ENCODE results near the gene AXIN2. TPM values are rescaled to one million over a fixed set of nuclear protein-coding genes. Genes with fewer than 3 reads are reported as not detected.

The AXIN2 gene
- total and polyA plus RNA-seq, 5 donors, result 8.9 to 31.1 (median 27.3) TPM

DNA sequence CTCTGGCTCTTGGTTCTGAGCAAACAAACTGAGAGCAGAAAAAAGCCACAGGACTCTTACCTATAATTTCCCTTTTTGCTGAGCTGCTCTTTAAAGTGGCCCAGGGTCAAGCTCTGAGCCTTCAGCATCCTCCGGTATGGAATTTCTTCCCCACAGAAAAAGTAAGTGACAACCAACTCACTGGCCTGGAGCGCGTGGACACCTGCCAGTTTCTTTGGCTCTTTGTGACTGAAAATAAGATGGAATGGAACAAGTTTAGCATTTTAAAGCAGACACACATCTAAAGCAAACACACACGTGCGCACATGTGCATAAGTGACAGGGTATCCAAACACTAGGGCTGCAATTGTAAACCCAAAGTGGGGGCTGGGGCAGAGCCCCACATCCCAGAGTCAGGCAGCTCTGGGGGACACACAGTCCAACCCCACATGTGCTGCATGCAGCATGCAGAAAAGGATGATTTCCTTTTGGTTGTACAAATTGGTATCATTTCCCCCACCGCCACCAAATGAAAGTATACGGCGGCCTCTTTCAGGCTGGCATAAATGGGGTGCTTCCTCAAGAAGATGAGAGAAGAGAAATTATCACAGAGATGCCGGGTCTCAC, 27.5 kb downstream of the AXIN2 start:
- intact Hi-C loops (cut with DNase I), result no loop called here

DNA sequence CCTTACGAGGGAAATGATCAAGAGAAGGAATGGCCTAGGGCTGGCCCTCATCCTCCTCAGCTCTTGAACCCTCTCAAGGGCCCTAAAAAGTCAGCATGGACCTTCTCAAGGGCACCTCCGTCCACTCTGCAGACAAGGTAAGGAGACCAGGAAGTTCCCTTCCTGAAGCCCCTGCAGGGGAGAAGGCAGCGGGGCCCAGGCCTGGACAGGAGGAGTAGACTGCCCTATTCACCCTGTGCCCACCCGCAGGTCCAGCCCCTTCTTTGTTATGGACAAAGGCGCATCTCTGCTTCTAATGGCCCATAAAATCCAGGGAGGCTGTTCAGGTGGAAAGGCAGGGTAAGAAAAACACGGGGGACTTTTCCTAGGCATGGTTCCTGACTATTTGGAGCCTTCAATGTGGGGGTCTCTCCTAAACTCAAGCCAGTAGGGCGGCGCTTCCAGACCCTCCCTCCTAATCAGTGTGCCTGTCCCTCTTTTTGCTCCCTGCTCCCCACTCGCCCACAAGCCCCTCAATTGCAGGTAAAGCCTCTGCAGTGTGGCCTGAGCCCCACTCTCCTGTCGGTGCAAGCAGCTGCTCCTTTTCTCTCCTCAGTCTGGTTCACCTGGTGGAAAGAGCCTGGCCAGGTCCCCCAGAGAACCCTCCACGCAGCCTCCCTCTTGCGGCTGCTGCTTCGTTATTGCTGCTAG, 28.2 kb downstream of the AXIN2 start:
- DNase-seq (no peak), ATAC-seq (no peak)
- Histone ChIP-seq H3K9me3 (ENCODE audit: control insufficient read depth, low read length) (no peaks in the 10 kb centered on the region), H3K4me3 (ENCODE audit: low read length) (no peak overlapping the region), H3K4me1 (ENCODE audit: control insufficient read depth, insufficient read depth, low read length) (peaks cover 22% of the 10 kb centered on the region), H3K27ac (ENCODE audit: low read length) (peak overlapping the region; percentile 55), H3K27me3 (ENCODE audit: control insufficient read depth, insufficient read depth) (no peaks in the 10 kb centered on the region)
- WGBS, result 89% methylated on average over 13 of the region's 13 CpGs
- intact Hi-C loops (cut with DNase I), result no loop called here

More for the DNA sequence above, 27.5 kb downstream of the AXIN2 start:
- Histone ChIP-seq H3K27me3 (ENCODE audit: control insufficient read depth, insufficient read depth) (no peaks in the 10 kb centered on the region), H3K27ac (ENCODE audit: low read length) (no peak overlapping the region), H3K9me3 (ENCODE audit: control insufficient read depth, low read length) (no peaks in the 10 kb centered on the region), H3K4me1 (ENCODE audit: control insufficient read depth, insufficient read depth, low read length) (peaks cover 22% of the 10 kb centered on the region), H3K4me3 (ENCODE audit: low read length) (no peak overlapping the region)
- no peak for ATAC-seq
- peak in 1 of 3 donors; percentile 62 for DNase-seq
- 86% methylated on average over 9 of the region's 9 CpGs for WGBS

DNA sequence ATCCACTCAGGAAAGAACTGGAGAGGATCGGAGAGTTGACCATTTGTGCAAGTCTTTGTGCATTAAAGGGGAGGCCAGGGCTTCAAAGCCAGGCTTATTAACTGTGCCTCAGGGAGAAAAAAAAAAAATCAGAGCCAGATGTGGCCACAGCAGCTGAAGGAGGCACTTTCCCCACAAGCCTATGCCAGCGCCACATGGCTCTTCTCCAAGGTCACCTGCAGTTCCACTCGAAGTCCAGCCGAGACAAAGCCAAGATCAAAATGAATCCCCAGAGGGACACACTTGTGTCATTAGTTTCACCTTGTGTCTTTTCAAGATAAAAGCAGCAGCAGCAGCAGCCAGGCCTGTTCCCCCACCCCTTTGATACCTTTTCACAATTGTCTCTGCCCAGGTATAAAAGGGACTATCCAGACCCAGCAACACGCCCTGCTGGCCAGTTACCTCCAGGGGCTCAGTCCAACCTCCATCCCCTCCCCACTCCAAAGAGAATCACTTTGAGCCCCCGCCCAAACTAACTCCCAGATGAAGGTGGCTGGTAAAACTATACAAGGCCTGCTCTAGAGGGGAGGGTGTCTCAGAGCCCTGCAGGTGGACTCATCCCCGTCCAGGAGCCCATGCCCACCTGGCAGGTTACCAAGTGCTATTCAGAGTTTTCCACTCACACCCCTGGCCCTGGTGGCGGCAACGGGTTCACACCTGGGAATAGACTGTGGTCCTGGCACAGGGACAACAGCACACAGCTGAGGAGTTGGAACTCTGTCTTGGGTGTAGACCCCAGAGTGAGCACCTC, 29.2 kb downstream of the AXIN2 start:
- intact Hi-C loops (cut with DNase I), result no loop called here
- no peak for ATAC-seq
- peaks cover 22% of the 10 kb centered on the region for H3K4me1 ChIP-seq (ENCODE audit: control insufficient read depth, insufficient read depth, low read length)
- no peak overlapping the region for H3K4me3 ChIP-seq (ENCODE audit: low read length)
- peak overlapping the region; percentile 55 for H3K27ac ChIP-seq (ENCODE audit: low read length)
- 57% methylated on average over 9 of the region's 9 CpGs for WGBS
- no peaks in the 10 kb centered on the region for H3K27me3 ChIP-seq (ENCODE audit: control insufficient read depth, insufficient read depth)
- H3K9me3 ChIP-seq (ENCODE audit: control insufficient read depth, low read length), result no peaks in the 10 kb centered on the region
- peak in 1 of 3 donors; percentile 75 for DNase-seq

DNA sequence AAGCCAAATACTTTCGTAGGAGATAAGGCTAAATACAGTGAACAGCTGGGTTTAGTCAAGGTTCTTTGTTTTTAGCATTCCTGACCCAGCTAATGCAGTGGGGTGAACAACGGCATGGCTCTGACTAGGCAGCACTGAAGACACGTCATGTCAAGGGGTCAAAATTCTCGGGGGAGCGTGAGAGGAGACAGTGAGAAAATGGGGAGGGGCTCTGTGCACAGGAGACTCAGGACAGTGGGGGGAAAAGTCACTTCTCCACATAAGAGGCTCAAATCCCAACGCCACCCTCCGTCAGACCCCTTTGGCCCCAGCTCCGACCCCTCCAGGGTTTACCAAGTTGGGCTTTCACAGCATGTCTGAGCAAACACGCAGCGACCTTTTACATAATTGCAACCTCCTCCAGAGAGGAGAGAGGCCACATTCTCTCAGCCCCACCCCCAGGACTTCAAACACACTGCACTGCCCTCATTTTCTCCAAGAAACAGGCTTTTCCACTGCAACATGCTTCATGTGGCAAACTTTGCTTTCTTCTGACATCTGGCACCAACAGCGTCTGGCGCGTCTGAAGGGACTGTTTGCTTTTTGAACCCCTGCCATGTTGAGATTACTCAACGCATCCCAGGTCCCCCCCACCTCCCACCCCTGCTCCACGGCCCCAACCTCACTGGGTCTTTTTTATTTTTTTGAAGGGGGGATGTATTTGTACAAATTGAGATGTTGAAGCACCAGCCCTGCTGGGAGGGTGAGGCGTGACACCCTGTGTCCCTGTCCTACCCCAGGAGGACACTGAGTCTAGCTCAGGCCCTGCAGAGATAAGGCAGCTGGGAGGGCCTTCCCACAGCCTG, 30.0 kb downstream of the AXIN2 start:
- Histone ChIP-seq H3K27me3 (ENCODE audit: control insufficient read depth, insufficient read depth) (no peaks in the 10 kb centered on the region), H3K4me3 (ENCODE audit: low read length) (no peak overlapping the region), H3K27ac (ENCODE audit: low read length) (peak overlapping the region; percentile 90), H3K4me1 (ENCODE audit: control insufficient read depth, insufficient read depth, low read length) (peaks cover 22% of the 10 kb centered on the region), H3K9me3 (ENCODE audit: control insufficient read depth, low read length) (no peaks in the 10 kb centered on the region)
- intact Hi-C loops (cut with DNase I), result no loop called here
- ATAC-seq (peak; percentile 83 to 88), DNase-seq (peak; percentile 76 to 88 (median 78))
- WGBS, result 23% methylated on average over 16 of the region's 16 CpGs

DNA sequence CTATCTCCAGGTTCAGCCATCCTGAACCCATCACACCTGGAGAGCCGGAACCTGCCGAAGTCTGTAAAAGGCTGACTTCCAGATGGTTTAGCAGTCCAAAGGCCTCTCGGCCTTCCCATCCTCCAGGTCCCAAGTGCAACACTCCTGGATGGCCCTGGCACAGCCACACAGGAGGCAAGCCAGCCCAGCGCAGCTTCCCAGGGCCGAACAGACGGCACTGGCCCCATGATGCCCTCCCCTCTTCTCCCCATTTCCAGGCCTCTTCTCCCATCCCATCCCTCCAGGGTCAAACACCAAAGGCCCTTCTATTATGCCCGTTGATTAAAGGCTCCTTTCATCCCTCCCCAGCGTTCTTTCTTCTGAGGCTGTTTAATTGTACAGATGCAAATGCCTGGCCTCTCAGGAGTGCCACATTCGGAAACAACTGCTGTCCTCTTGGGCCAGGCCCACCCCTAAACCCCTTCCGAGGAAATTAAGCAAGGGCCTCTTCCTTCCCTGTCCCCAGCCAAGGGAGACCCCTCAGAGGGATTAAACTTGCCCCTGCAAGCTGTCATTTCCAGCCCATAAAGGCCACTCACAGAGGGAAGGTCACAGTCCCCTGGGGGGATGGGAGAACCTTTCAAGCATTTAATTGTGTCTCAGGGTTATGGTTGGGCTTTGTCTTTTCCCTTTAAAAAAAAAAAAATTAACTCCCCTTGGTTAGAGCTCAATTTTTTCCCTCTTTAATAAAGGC, 30.8 kb downstream of the AXIN2 start:
- ATAC-seq, result peak in 1 of 2 donors; percentile 5
- intact Hi-C loops (cut with DNase I), result no loop called here
- 41% methylated on average over 10 of the region's 10 CpGs for WGBS
- Histone ChIP-seq H3K4me3 (ENCODE audit: low read length) (no peak overlapping the region), H3K27me3 (ENCODE audit: control insufficient read depth, insufficient read depth) (no peaks in the 10 kb centered on the region), H3K9me3 (ENCODE audit: control insufficient read depth, low read length) (no peaks in the 10 kb centered on the region), H3K4me1 (ENCODE audit: control insufficient read depth, insufficient read depth, low read length) (peaks cover 22% of the 10 kb centered on the region), H3K27ac (ENCODE audit: low read length) (peak overlapping the region; percentile 65)
- DNase-seq, result no peak

DNA sequence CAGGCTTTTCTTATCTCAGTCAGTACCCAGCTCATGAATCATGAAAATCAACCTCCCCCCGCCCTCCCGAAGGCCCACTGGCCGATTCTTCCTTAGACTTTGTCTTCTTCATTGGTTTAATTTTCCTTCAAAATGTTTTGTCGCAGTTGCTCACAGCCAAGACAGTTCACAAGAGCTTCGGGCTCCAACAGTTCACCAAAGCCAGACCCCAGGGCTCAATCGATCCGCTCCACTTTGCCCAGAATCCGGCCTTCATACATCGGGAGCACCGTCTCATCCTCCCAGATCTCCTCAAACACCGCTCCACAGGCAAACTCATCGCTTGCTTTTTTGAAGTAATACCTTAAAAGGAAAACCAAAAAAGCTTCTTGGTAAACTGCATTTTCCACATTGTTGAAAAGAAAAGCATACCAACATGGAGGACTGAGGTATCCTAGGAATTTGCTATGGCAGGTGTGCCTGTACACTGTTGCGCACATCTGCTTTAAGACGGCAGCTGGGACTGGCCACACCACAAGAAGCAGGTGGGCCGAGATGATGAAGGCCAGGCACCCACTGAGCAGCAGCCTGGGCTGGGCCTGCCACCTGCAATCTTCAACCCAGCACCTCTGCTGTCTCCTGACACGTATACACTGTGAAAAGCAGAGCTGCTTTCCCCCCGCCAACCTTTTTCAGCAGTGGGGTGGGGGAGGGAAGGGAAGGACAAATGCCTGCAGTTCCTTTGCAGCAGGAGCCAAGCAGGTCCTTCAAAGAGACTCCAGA, 31.5 kb downstream of the AXIN2 start:
- H3K9me3 ChIP-seq (ENCODE audit: control insufficient read depth, low read length), result no peaks in the 10 kb centered on the region
- no peak for ATAC-seq
- 90% methylated on average over 17 of the region's 17 CpGs for WGBS
- H3K27ac ChIP-seq (ENCODE audit: low read length), result peak overlapping the region; percentile 65
- peaks cover 22% of the 10 kb centered on the region for H3K4me1 ChIP-seq (ENCODE audit: control insufficient read depth, insufficient read depth, low read length)
- no peak overlapping the region for H3K4me3 ChIP-seq (ENCODE audit: low read length)
- intact Hi-C loops (cut with DNase I), result no loop called here
- H3K27me3 ChIP-seq (ENCODE audit: control insufficient read depth, insufficient read depth), result no peaks in the 10 kb centered on the region
- DNase-seq, result no peak

DNA sequence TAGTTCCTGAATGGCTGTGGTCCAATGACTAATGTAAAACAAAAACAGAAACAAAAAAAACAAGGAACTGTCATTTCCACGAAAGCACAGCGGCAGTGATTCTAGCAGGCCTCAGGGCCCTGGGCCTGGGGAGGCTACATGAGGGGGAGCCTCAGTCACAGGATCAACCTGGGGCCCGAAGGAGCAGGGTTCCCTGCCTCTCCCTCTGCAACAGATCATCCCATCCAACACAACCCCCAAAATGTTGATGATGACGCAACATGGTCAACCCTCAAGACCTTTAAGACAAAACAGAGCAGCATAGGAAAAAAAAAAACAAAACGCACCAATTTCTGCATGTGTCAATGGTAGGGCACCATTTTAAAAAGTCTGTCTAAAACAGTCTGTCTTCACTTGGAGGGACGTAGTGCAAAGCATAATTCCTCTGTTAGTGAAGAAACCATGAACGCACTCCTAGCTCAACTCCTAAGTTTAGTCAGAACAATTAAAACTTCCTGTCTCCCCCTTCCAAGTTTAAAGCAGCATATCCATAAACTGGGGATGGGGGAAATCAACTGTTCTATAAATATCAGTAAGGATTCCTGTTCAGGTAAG, 32.3 kb downstream of the AXIN2 start:
- intact Hi-C loops (cut with DNase I), result no loop called here
- ATAC-seq (no peak), DNase-seq (no peak)
- H3K9me3 ChIP-seq (ENCODE audit: control insufficient read depth, low read length), result no peaks in the 10 kb centered on the region
- H3K4me3 ChIP-seq (ENCODE audit: low read length), result no peak overlapping the region
- H3K27ac ChIP-seq (ENCODE audit: low read length), result no peak overlapping the region
- H3K4me1 ChIP-seq (ENCODE audit: control insufficient read depth, insufficient read depth, low read length), result peaks cover 22% of the 10 kb centered on the region
- WGBS, result 85% methylated on average over 7 of the region's 7 CpGs
- H3K27me3 ChIP-seq (ENCODE audit: control insufficient read depth, insufficient read depth), result no peaks in the 10 kb centered on the region

DNA sequence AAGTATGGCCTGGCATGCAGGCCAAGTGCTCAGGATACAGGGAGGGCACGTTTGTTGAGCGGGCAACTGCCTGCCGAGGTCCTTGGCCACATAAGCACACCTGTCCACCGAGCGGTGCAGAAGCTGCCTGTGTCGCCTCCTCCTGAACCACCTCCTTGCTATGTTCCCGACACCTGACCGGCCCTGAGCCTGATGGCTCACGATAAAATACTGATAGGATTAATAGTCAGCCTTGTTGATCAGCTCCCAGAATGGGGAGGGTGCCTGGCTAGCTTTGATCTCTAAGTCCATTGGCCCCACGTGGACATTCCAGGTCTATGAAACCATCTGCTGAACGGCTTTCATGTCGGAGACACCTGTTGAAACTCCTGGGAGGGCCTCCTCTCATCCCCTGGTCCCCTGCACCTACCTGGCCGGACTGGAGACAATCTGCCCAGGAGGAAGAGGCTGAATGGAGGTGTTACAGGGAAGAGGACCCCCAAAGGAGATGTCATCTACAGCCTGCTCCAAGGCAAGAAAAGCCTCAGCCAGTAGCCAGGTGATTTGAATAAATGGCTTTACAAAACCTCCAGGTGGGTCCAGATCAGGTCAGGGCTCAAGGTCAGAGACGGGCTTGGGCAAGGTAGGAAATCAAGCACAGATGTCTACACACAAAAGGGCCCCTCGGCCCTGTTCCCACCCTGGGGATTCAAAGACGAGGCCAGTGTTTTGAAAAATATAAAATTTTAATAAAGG, 33.4 kb downstream of the AXIN2 start:
- Histone ChIP-seq H3K4me3 (ENCODE audit: low read length) (no peak overlapping the region), H3K27ac (ENCODE audit: low read length) (no peak overlapping the region), H3K9me3 (ENCODE audit: control insufficient read depth, low read length) (no peaks in the 10 kb centered on the region), H3K27me3 (ENCODE audit: control insufficient read depth, insufficient read depth) (no peaks in the 10 kb centered on the region), H3K4me1 (ENCODE audit: control insufficient read depth, insufficient read depth, low read length) (peaks cover 22% of the 10 kb centered on the region)
- intact Hi-C loops (cut with DNase I), result no loop called here
- WGBS, result 92% methylated on average over 16 of the region's 16 CpGs
- no peak for DNase-seq
- ATAC-seq, result no peak

DNA sequence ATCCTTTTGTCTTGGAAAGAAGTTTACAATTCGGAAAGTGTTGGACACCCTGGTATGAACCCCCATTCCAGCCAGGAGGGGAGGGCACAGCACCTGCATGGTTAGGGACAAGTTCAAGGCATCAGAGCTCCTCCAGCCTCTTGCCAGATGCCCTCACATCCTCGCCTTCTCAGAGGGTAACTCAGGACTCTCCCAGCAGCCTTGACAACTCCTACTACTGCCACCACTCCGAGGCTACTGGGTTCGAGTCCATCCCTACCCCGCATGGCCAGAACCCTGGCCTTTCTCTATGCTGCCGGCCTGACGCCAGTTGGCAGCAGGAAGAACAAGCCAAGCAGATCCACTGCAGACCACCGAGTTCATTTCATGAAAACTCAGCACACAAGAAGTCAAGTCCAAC, 34.1 kb downstream of the AXIN2 start:
- Histone ChIP-seq H3K4me3 (ENCODE audit: low read length) (no peak overlapping the region), H3K27ac (ENCODE audit: low read length) (no peak overlapping the region), H3K9me3 (ENCODE audit: control insufficient read depth, low read length) (no peaks in the 10 kb centered on the region), H3K27me3 (ENCODE audit: control insufficient read depth, insufficient read depth) (no peaks in the 10 kb centered on the region), H3K4me1 (ENCODE audit: control insufficient read depth, insufficient read depth, low read length) (peaks cover 16% of the 10 kb centered on the region)
- intact Hi-C loops (cut with DNase I), result no loop called here
- no peak for DNase-seq
- no peak for ATAC-seq
- 92% methylated on average over 8 of the region's 8 CpGs for WGBS
